Measurements from ENCODE around the gene ANKRD17.
"Not testable (repeated sequence)": the region's sequence is repeated elsewhere in the genome, so short reads cannot be mapped to it uniquely, and the experiment has no call there.

ANKRD17 gene

DNA sequence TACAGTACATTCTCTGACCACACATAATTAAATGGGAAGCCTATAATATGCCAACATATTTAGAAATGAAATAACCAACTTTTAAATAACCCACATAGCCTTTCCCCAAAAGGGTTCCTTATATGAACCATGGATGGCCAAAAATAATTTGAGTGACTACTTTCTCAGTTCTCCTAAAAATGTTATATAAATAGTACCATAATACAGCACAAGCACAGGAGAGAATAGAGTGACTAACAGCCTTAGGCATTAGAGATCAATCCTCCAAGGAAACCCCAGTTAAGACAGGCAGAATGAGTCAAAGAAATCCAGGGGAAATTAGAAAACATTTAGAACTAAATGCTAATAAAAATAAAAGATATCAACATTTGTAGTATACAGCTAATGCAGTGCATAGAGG is 50.2 kb downstream of the ANKRD17 start:
- no peak overlapping the region for H3K4me3 ChIP-seq (ENCODE audit: low read depth, low read length)
- TF ChIP-seq, protein P1, sequence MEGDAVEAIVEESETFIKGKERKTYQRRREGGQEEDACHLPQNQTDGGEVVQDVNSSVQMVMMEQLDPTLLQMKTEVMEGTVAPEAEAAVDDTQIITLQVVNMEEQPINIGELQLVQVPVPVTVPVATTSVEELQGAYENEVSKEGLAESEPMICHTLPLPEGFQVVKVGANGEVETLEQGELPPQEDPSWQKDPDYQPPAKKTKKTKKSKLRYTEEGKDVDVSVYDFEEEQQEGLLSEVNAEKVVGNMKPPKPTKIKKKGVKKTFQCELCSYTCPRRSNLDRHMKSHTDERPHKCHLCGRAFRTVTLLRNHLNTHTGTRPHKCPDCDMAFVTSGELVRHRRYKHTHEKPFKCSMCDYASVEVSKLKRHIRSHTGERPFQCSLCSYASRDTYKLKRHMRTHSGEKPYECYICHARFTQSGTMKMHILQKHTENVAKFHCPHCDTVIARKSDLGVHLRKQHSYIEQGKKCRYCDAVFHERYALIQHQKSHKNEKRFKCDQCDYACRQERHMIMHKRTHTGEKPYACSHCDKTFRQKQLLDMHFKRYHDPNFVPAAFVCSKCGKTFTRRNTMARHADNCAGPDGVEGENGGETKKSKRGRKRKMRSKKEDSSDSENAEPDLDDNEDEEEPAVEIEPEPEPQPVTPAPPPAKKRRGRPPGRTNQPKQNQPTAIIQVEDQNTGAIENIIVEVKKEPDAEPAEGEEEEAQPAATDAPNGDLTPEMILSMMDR (IDR thresholded peaks at IDR 0.05; ENCODE audit: low read depth, low read length, missing control alignments): no peak
- DNase-seq (ENCODE audit: low read depth): no peak
- in situ Hi-C loops (cut with HindIII; ENCODE audit: low sequenced_read_pairs): no loop called here

DNA sequence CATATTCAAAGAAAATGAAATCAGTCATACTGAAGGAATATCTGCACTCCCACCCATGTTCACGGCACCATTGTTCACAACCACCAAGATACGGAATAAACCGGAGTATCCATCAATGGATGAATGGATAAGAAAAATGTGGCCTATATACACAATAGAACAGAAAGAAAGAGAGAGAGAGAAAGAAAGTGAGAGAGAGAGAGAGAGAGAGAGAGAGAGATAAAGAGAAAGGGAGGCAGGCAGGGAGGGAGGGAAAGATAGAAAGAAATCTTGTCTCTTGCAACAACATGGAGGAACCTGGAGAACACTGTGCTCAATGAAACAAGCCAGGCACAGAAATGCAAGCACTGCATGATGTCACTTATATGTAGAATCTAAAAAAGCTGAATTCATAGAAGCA is 52.4 kb downstream of the ANKRD17 start:
- H3K4me3 ChIP-seq (ENCODE audit: low read depth, low read length): no peak overlapping the region
- DNase-seq (ENCODE audit: low read depth): no peak
- in situ Hi-C loops (cut with HindIII; ENCODE audit: low sequenced_read_pairs): no loop called here
- TF ChIP-seq, protein P1 (IDR thresholded peaks at IDR 0.05; ENCODE audit: low read depth, low read length, missing control alignments): no peak

DNA sequence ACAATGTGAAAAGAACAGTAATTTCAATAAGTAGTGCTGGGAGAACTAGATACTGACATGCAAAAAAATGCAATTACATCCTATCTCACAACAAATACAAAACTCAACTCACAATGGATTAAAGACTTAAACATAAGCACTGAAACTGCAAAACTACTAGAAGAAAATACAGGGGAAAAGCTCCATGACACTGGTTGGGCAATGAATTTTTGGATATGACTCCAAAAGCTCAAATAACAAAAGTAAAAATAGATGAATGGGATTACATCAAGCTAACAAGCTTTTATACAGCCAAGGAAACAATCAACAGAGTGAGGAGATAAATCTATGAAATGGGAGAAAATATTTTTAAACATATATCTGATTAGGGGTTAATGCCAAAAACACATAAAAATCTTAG is 53.1 kb downstream of the ANKRD17 start:
- no peak for DNase-seq (ENCODE audit: low read depth)
- in situ Hi-C loops (cut with HindIII; ENCODE audit: low sequenced_read_pairs): no loop called here
- H3K4me3 ChIP-seq (ENCODE audit: low read depth, low read length): no peak overlapping the region
- TF ChIP-seq, protein P1 (IDR thresholded peaks at IDR 0.05; ENCODE audit: low read depth, low read length, missing control alignments): no peak

DNA sequence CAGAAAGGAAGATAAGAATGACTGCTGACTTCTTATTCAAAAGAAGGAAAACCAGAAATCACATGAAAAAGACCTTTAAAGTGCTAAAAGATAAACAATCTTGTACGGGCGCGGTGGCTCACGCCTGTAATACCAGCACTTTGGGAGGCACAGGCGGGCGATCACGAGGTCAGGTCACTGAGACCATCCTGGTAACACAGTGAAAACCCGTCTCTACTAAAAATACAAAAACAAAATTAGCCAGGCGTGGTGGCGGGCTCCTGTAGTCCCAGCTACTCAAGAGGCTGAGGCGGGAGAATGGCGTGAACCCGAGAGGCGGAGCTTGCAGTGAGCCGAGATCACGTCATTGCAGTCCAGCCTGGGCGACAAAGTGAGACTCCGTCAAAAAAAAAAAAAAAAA is 54.6 kb downstream of the ANKRD17 start:
- DNase-seq (ENCODE audit: low read depth); H3K4me3 ChIP-seq (ENCODE audit: low read depth, low read length); in situ Hi-C loops (cut with HindIII; ENCODE audit: low sequenced_read_pairs): not testable (repeated sequence)

DNA sequence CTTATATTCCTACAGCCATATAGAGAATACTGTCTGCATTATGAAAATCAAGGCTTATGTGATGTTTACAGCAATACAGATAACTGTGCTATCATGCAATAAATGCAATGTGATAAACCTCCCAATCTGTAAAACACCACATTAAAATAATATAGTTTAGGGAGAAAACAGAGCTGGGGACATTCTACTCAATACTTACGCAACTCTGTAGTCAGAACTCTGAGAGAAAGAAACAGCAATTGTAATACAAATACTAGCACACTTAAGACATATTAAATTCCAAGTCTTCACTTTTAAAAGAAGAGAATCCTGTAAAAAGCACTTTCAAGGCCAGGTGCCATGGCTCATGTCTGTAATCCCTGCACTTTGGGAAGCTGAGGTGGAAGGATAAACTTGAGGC is 61.4 kb downstream of the ANKRD17 start:
- TF ChIP-seq, protein P1 (IDR thresholded peaks at IDR 0.05; ENCODE audit: low read depth, low read length, missing control alignments): no peak
- in situ Hi-C loops (cut with HindIII; ENCODE audit: low sequenced_read_pairs): no loop called here

DNA sequence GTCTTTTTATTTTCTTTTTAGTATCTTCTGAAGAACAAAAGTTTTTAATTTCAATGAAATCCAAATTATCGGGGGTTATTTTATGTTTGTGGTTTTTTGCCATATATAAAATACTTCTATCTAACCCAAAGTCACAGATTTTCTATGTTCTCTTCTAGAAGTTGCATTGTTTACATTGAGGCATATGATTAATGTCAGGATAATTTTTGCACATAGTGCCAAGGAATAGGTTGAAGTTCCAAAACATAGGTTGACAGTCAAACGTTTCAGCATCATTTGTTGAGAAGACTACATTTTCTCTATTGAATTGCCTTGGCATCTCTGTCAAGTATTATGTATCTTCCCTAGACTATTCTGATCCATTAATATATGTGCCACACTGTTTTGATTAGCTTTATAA is 64.5 kb downstream of the ANKRD17 start:
- TF ChIP-seq, protein P1 (IDR thresholded peaks at IDR 0.05; ENCODE audit: low read depth, low read length, missing control alignments): no peak
- no peak overlapping the region for H3K4me3 ChIP-seq (ENCODE audit: low read depth, low read length)
- in situ Hi-C loops (cut with HindIII; ENCODE audit: low sequenced_read_pairs): no loop called here
- no peak for DNase-seq (ENCODE audit: low read depth)

More for the DNA sequence above, 61.4 kb downstream of the ANKRD17 start:
- DNase-seq (ENCODE audit: low read depth): no peak
- H3K4me3 ChIP-seq (ENCODE audit: low read depth, low read length): no peak overlapping the region

GRCh38 chr4:73193659-73194058 is 64.9 kb downstream of the ANKRD17 start:
- no peak for DNase-seq (ENCODE audit: low read depth)
- TF ChIP-seq, protein P1 (IDR thresholded peaks at IDR 0.05; ENCODE audit: low read depth, low read length, missing control alignments): no peak
- in situ Hi-C loops (cut with HindIII; ENCODE audit: low sequenced_read_pairs): no loop called here
- H3K4me3 ChIP-seq (ENCODE audit: low read depth, low read length): no peak overlapping the region

Data from astrocyte of the cerebellum (primary cell).